Psoas muscle (tissue), 8 donors: ENCODE results near the gene TOP3B. TPM values are rescaled to one million over a fixed set of nuclear protein-coding genes. Genes with fewer than 3 reads are reported as not detected.

Experiments
- ATAC-seq, 4 donors: fragments of 200-7000 bp; cut with Tn5 transposase; one replicate each; pipeline ENCODE4 v1.9.1; 2020; ENCODE audit warnings: moderate library complexity in 3 of 4, mild to moderate bottlenecking in 2 of 4
- DNase-seq, 2 donors: peaks; one replicate each; pipeline ENCODE4 v3.0.0-alpha.2; 2020
- H3K27ac ChIP-seq: fragments of 200-600 bp; one replicate; pipeline ENCODE4 v1.8.0; 2022
- H3K27me3 ChIP-seq, 3 donors: fragments of 200-600 bp in 1 of 3; one replicate each; pipeline versions ENCODE4 v1.6.1 to v1.8.0; 2013 to 2022; ENCODE audit warnings: low read length in 2 of 3, mild to moderate bottlenecking in 2 of 3, moderate library complexity in 1 of 3; ENCODE audit not compliant: insufficient read depth in 3 of 3
- H3K36me3 ChIP-seq, 2 donors: fragments of 200-600 bp in 1 of 2; one replicate each; pipeline versions ENCODE4 v1.6.1 to v1.8.0; 2013 to 2022; ENCODE audit warnings: low read depth in 1 of 2, mild to moderate bottlenecking in 1 of 2, moderate library complexity in 1 of 2; ENCODE audit not compliant: insufficient read depth in 1 of 2
- H3K4me1 ChIP-seq: fragments of 200-600 bp; one replicate; pipeline ENCODE4 v1.8.0; 2022
- H3K4me3 ChIP-seq: fragments of 200-600 bp; one replicate; pipeline ENCODE4 v1.8.0; 2022; ENCODE audit warnings: mild to moderate bottlenecking
- H3K9me3 ChIP-seq: fragments of 200-600 bp; one replicate; pipeline ENCODE4 v1.8.0; 2022
- CTCF ChIP-seq: fragments of 200-600 bp; IDR thresholded peaks from one replicate; pipeline ENCODE4 v1.8.0; 2022; ENCODE audit warnings: antibody characterized with exemption
- WGBS, 3 donors: extraction: QIAGEN DNeasy Blood & Tissue Kit; methylation state at CpG; one replicate each; pipeline versions ENCODE4 v1.1.6 to v1.1.7; 2013; 5-methylcytosine and 5-hydroxymethylcytosine counted together
- intact Hi-C, 2 donors: fragments of 100-400 bp; cut with DNase I; formaldehyde crosslinking; loops; one replicate each; pipeline versions ENCODE4 v1.11.0 to v1.14.2; 2022
- polyA plus RNA-seq, 3 donors: library from polyadenylated mRNA; stranded (reverse); fragments of 200-250 nt; gene quantifications; one replicate each; pipeline ENCODE4 v1.2.3, GENCODE V29; 2013
- total RNA-seq, 4 donors: library from RNA; stranded (reverse); fragmentation: NEBNext Ultra II Directional in 2 of 4; extraction: Animal tissue kit (Norgen Biotek cat#: 25700) in 2 of 4; gene quantifications; one replicate each; pipeline versions ENCODE4 v1.2.1 to v1.2.4, GENCODE V29; 2021 to 2023
- donor health status: healthy with polysubstance abuse.
- donor health status: DM: no; HTN: no; CAD: no; lungs with moderate emphysema.
- donor health status: Bipolar disorder and iron deficiency.
- donor health status: healthy.
- donor health status: DM: yes; HTN: yes; CAD: no.
- donor health status: DM: no; HTN: no; CAD: no.
- donor health status: DM: no; HTN: no; CAD: no.
- donor health status: DM: yes; HTN: yes; CAD: no.

The TOP3B gene
- total and polyA plus RNA-seq, 7 donors, result 5.4 to 13.5 (median 8.1) TPM

- peaks cover 0 to 91% of the 10 kb centered on the region in 2 donors for H3K36me3 ChIP-seq
- H3K27ac ChIP-seq, result peak overlapping the region; percentile 62
- WGBS, 3 donors, result 82 to 90% (median 85%) methylated on average over 22 to 23 of the region's 23 CpGs
- DNase-seq, result no peak
- TF ChIP-seq CTCF, result no peak
- no peaks in the 10 kb centered on the region for H3K9me3 ChIP-seq
- intact Hi-C loops, result loop anchor here in 1 of 2 donors (5.0 kb wide), 1 partner anchor 45 kb away; no protein-coding TSS in a partner anchor
- no peaks in the 10 kb centered on the region for H3K27me3 ChIP-seq
- no peak overlapping the region for H3K4me3 ChIP-seq
- peaks cover 16% of the 10 kb centered on the region for H3K4me1 ChIP-seq
- ATAC-seq, result peak; percentile 77 to 82 (median 82)
Measured at GRCh38 chr22:21961886-21962654, 20.5 kb downstream of the TOP3B start.

- ATAC-seq, result peak in 3 of 4 donors; percentile 2 to 10 (median 5)
Measured at GRCh38 chr22:21961127-21961867, 21.3 kb downstream of the TOP3B start.

GRCh38 chr22:21960200-21961126, 22.1 kb downstream of the TOP3B start:
- ATAC-seq, result no peak
- intact Hi-C loops, result loop anchor here in 1 of 2 donors (5.0 kb wide), 1 partner anchor 43 kb away; no protein-coding TSS in a partner anchor
- WGBS, 3 donors, result 75 to 83% (median 79%) methylated on average over 23 to 24 of the region's 24 CpGs

More at GRCh38 chr22:21961127-21961867, 21.3 kb downstream of the TOP3B start:
- Histone ChIP-seq H3K4me3 (no peak overlapping the region), H3K27ac (peak overlapping the region; percentile 62), H3K9me3 (no peaks in the 10 kb centered on the region), H3K27me3 (no peaks in the 10 kb centered on the region), H3K4me1 (peaks cover 9% of the 10 kb centered on the region), H3K36me3 (peaks cover 0 to 84% of the 10 kb centered on the region in 2 donors)
- DNase-seq, result no peak
- intact Hi-C loops, result loop anchor here in 1 of 2 donors (5.0 kb wide), 1 partner anchor 44 kb away; no protein-coding TSS in a partner anchor
- TF ChIP-seq CTCF, result no peak
- 80 to 90% (median 82%) methylated on average over 17 to 18 of the region's 18 CpGs for WGBS, 3 donors

More at GRCh38 chr22:21960200-21961126, 22.1 kb downstream of the TOP3B start:
- Histone ChIP-seq H3K36me3 (peaks cover 0 to 75% of the 10 kb centered on the region in 2 donors), H3K4me1 (peaks cover 8% of the 10 kb centered on the region), H3K27me3 (no peaks in the 10 kb centered on the region), H3K4me3 (no peak overlapping the region), H3K9me3 (no peaks in the 10 kb centered on the region), H3K27ac (peak overlapping the region; percentile 62)
- no peak for DNase-seq
- TF ChIP-seq CTCF, result no peak
